HCT116 (cell line): ENCODE data around the gene IFI35. TPM values are rescaled to one million over a fixed set of nuclear protein-coding genes. Genes with fewer than 3 reads are reported as not detected.

Source experiments
- ATAC-seq: fragments of 200-7000 bp; cut with Tn5 transposase; 2 replicates; pipeline ENCODE4 v1.9.1; 2020; ENCODE audit warnings: mild to moderate bottlenecking, moderate library complexity
- BruUV-seq: library from RNA; stranded (reverse); fragments of 400-500 nt; replicated peaks from 2 replicates; lab custom pipeline; 2021; lab: Mats Ljungman, UMichigan
- CTCF ChIA-PET: fragments of 300-600 bp; sonication (Branson Sonifier 250); formaldehyde crosslinking; loops from one replicate; lab custom pipeline; 2021; ENCODE audit warnings: antibody characterized with exemption; lab: Charles Lee
- POLR2A ChIA-PET: fragments of 300-600, 350-600 bp; sonication (Branson Sonifier 250); formaldehyde crosslinking; loops from one replicate; lab custom pipeline; 2021; ENCODE audit warnings: antibody characterized with exemption; lab: Charles Lee
- RAD21 ChIA-PET, 2 experiments: fragments of 300-600 bp; sonication (Branson Sonifier 250); formaldehyde crosslinking; loops; one replicate each; lab custom pipeline; 2023; ENCODE audit warnings: low total read pairs in 2 of 2; ENCODE audit not compliant: uncharacterized antibody in 2 of 2, unreplicated experiment in 2 of 2, low non-redundant PET in 1 of 2; lab: Charles Lee
- DNase-seq: peaks from one replicate; pipeline ENCODE4 v3.0.0-alpha.2; 2010; ENCODE audit warnings: low read depth, low spot score
- H2AFZ ChIP-seq: fragments of 200-600 bp; shearing (Covaris generic), sonication (generic); 2 replicates; pipeline ENCODE4 v1.6.1; 2017; ENCODE audit warnings: low read depth, mixed run types, mixed read lengths, antibody characterized with exemption, low read length; ENCODE audit not compliant: poor library complexity, severe bottlenecking
- H3K27ac ChIP-seq: 2 replicates; pipeline ENCODE4 v1.5.1; 2012; ENCODE audit warnings: low read depth, low read length
- H3K27me3 ChIP-seq: fragments of 200-600 bp; sonication (generic); 2 replicates; pipeline ENCODE4 v1.6.1; 2016; ENCODE audit warnings: mixed run types, low read length, mixed read lengths; ENCODE audit not compliant: insufficient read depth
- H3K36me3 ChIP-seq, 2 experiments: fragments of 200-500 bp in 1 of 2; fragments of 200-600 bp in 1 of 2; sonication (Bioruptor generic) in 1 of 2; sonication (generic) in 1 of 2; 2 replicates each; pipeline versions ENCODE4 v1.5.1 to v1.6.1; 2014 to 2016; ENCODE audit warnings: low read length in 2 of 2, inconsistent platforms in 1 of 2, mixed read lengths in 1 of 2, mixed run types in 1 of 2; ENCODE audit not compliant: insufficient read depth in 2 of 2, control insufficient read depth in 1 of 2
- H3K4me1 ChIP-seq, 2 experiments: fragments of 200-600 bp in 1 of 2; sonication (generic) in 1 of 2; 2 replicates each; pipeline versions ENCODE4 v1.5.1 to v1.6.1; 2012 to 2017; ENCODE audit warnings: low read length in 2 of 2, inconsistent platforms in 1 of 2, mild to moderate bottlenecking in 1 of 2, mixed read lengths in 1 of 2, mixed run types in 1 of 2, moderate library complexity in 1 of 2; ENCODE audit not compliant: insufficient read depth in 2 of 2, control insufficient read depth in 1 of 2
- H3K4me2 ChIP-seq: fragments of 200-600 bp; sonication (generic); 2 replicates; pipeline ENCODE4 v1.6.1; 2017; ENCODE audit warnings: mixed run types, low read length, mixed read lengths
- H3K4me3 ChIP-seq, 2 experiments: fragments of 200-600 bp in 1 of 2; sonication (generic) in 1 of 2; replicated peaks in 1 of 2; 2 replicates each; pipeline ENCODE4 v1.5.1; 2011 to 2016; ENCODE audit warnings: low read length in 2 of 2, control low read depth in 1 of 2, low read depth in 1 of 2, mild to moderate bottlenecking in 1 of 2, mixed read lengths in 1 of 2, mixed run types in 1 of 2
- H3K79me2 ChIP-seq: fragments of 200-600 bp; sonication (generic); 2 replicates; pipeline ENCODE4 v1.6.1; 2017; ENCODE audit warnings: mild to moderate bottlenecking, mixed run types, low read length, moderate library complexity, mixed read lengths; ENCODE audit not compliant: insufficient read depth
- H3K9ac ChIP-seq: fragments of 200-600 bp; sonication (generic); 2 replicates; pipeline ENCODE4 v1.6.1; 2016; ENCODE audit warnings: low read length, mixed read lengths
- H3K9me2 ChIP-seq: fragments of 200-600 bp; sonication (generic), shearing (Covaris generic); 2 replicates; pipeline ENCODE4 v1.6.1; 2017; ENCODE audit warnings: mixed run types, mild to moderate bottlenecking, moderate library complexity; ENCODE audit not compliant: insufficient read depth
- H3K9me3 ChIP-seq, 2 experiments: fragments of 200-500 bp in 1 of 2; fragments of 200-600 bp in 1 of 2; sonication (Bioruptor generic) in 1 of 2; sonication (generic) in 1 of 2; 2 replicates each; pipeline ENCODE4 v1.6.1; 2014 to 2017; ENCODE audit warnings: low read length in 2 of 2, mixed read lengths in 2 of 2, inconsistent platforms in 1 of 2, low read depth in 1 of 2, mild to moderate bottlenecking in 1 of 2, mixed run types in 1 of 2, moderate library complexity in 1 of 2; ENCODE audit not compliant: control insufficient read depth in 1 of 2, insufficient read depth in 1 of 2
- H4K20me1 ChIP-seq: fragments of 200-600 bp; sonication (generic), shearing (Covaris generic); 2 replicates; pipeline ENCODE4 v1.6.1; 2017; ENCODE audit warnings: mixed run types, mild to moderate bottlenecking, moderate library complexity; ENCODE audit not compliant: insufficient read depth
- ATF3 ChIP-seq: IDR thresholded peaks from 2 replicates; pipeline ENCODE4 v1.6.1; 2012
- CBX3 ChIP-seq: IDR thresholded peaks from 2 replicates; pipeline ENCODE4 v1.6.1; 2012; ENCODE audit warnings: low read depth
- CEBPB ChIP-seq: IDR thresholded peaks from 2 replicates; pipeline ENCODE4 v1.6.1; 2012; ENCODE audit warnings: low read depth
- EGR1 ChIP-seq: IDR thresholded peaks from 2 replicates; pipeline ENCODE4 v1.6.1; 2012; ENCODE audit warnings: low read depth
- ELF1 ChIP-seq: IDR thresholded peaks from 2 replicates; pipeline ENCODE4 v1.6.1; 2012; ENCODE audit warnings: low read depth, borderline replicate concordance
- FOSL1 ChIP-seq: IDR thresholded peaks from 2 replicates; pipeline ENCODE4 v1.6.1; 2012; ENCODE audit warnings: low read depth
- JUND ChIP-seq: IDR thresholded peaks from 2 replicates; pipeline ENCODE4 v1.6.1; 2012
- MAX ChIP-seq: IDR thresholded peaks from 2 replicates; pipeline ENCODE4 v1.6.1; 2012
- POLR2A ChIP-seq: IDR thresholded peaks from 2 replicates; pipeline ENCODE4 v1.7.0; 2011; ENCODE audit warnings: borderline replicate concordance; ENCODE audit not compliant: insufficient read depth, insufficient read length; ENCODE audit errors: extremely low read depth
- POLR2AphosphoS5 ChIP-seq: IDR thresholded peaks from 2 replicates; pipeline ENCODE4 v1.6.1; 2011; ENCODE audit warnings: mild to moderate bottlenecking, low read depth, low read length, moderate library complexity
- RAD21 ChIP-seq: IDR thresholded peaks from 2 replicates; pipeline ENCODE4 v1.6.1; 2012; ENCODE audit warnings: low read depth, mild to moderate bottlenecking
- REST ChIP-seq: IDR thresholded peaks from 2 replicates; pipeline ENCODE4 v1.6.1; 2012; ENCODE audit warnings: low read depth
- SIN3A ChIP-seq: IDR thresholded peaks from 2 replicates; pipeline ENCODE4 v1.6.1; 2012; ENCODE audit warnings: low read depth
- SP1 ChIP-seq: IDR thresholded peaks from 2 replicates; pipeline ENCODE4 v1.6.1; 2012; ENCODE audit warnings: low read depth
- SRF ChIP-seq: IDR thresholded peaks from 2 replicates; pipeline ENCODE4 v1.6.1; 2012; ENCODE audit warnings: low read depth
- YY1 ChIP-seq: IDR thresholded peaks from 2 replicates; pipeline ENCODE4 v1.6.1; 2011; ENCODE audit warnings: low read length, low read depth, moderate library complexity, mild to moderate bottlenecking; ENCODE audit not compliant: insufficient replicate concordance; ENCODE audit errors: extremely low read depth
- ZFX ChIP-seq: fragments of 450-650 bp; IDR thresholded peaks from 2 replicates; pipeline ENCODE4 v1.6.1; 2017
- ZNF274 ChIP-seq: fragments of 200-500 bp; sonication (Bioruptor generic); IDR thresholded peaks from 2 replicates; pipeline ENCODE4 v1.6.1; 2014; ENCODE audit warnings: mild to moderate bottlenecking, low read depth, low read length, inconsistent platforms
- intact Hi-C: fragments of 100-400 bp; cut with micrococcal nuclease; formaldehyde crosslinking; loops from 2 replicates; pipeline ENCODE4 v1.10.0; 2022
- total RNA-seq: library from RNA; stranded (reverse); gene quantifications from one replicate; pipeline ENCODE4 v1.2.1, GENCODE V29; 2021; ENCODE audit not compliant: unreplicated experiment
- TF ChIP-seq, protein P1 (sequence below), 3 experiments: fragments of 200-600 bp in 1 of 3; sonication (generic) in 1 of 3; IDR thresholded peaks in 2 of 3; conservative IDR thresholded peaks in 1 of 3; 2 replicates each; pipeline ENCODE4 v1.5.1; 2012 to 2017; ENCODE audit warnings: low read depth in 2 of 3, low read length in 2 of 3, antibody characterized with exemption in 1 of 3, borderline replicate concordance in 1 of 3, control low read depth in 1 of 3, mild to moderate bottlenecking in 1 of 3, mixed read lengths in 1 of 3, mixed run types in 1 of 3, moderate library complexity in 1 of 3; ENCODE audit not compliant: insufficient read depth in 1 of 3

The IFI35 gene
- total RNA-seq, 1 experiment from 2014 or later = 14.8 TPM

DNA sequence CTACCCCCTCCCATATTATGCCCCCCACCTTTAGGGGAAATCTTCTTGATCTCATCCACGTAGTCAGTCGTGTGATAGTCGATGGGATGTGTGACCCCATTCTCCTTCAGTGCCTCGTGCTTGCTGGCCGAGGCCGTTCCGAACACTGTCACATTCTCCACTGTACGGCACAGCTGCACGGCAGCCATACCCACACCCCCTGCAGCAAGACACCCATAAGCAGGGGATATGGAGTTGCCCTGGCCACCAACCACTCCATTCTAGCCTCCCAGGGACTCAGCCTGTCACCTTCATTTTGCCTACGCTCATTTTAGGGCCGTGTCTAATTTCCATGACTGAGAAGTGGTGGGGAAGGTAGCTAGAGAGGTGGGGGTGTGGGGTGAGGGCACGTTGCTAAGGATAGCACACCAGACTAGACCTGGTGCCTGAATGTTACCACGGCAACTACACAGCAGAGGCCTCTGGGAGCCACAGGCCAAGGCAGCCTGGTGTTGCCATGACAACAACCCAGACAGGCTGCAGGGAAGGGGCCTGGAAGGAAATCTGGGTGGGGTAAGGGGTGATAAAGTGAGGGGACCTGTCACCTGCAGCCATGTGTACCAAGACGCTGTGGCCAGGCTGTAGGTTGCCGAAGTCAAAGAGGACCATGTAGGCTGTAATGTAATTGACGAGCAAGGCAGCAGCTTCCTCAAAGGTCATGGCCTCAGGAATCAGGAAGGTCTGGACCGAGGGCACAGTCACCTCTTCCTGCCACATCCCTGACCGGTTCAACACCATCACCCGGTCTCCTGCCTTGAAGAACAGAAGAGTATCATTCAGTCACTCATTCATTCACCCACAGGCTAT, 11.6 kb downstream of the IFI35 start (continued):
- no peak for TF ChIP-seq SP1
- no peak for TF ChIP-seq ATF3
- no peak for TF ChIP-seq MAX
- TF ChIP-seq ZNF274 = no peak
- TF ChIP-seq YY1 = no peak
- no peak for TF ChIP-seq ELF1
- TF ChIP-seq ZFX = no peak
- TF ChIP-seq CEBPB = no peak

DNA sequence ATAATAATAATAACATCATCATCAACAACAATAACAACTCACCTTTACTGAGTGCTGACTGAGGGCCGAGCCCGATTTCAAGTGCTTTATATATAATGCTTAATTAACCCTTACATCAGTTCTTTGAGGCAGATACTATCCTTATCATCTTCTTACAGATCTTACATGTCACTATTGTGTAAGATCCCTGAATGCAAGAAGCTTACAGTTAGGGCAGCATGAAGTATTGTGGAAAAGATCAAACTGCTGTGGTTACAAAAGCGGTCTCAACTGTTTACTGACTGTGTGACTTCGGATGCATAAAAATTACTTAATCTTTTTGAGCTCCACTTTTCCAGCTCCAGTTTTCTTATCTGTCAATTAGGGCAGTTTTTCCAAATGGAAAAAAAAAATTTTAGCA, 12.3 kb downstream of the IFI35 start:
- BruUV-seq = no TSS peak
- ChIA-PET RAD21 (no interaction called here), POLR2A (interaction anchor here (1.4 kb wide), 1 partner anchor 12 kb away, joined by 3 read pairs; no protein-coding TSS in a partner anchor), CTCF (no interaction called here)
- no peaks in the 10 kb centered on the region for H4K20me1 ChIP-seq
- H3K27ac ChIP-seq = no peak overlapping the region
- H3K4me3 ChIP-seq = no peak overlapping the region
- H3K27me3 ChIP-seq = no peaks in the 10 kb centered on the region
- no peak for DNase-seq
- no peaks in the 10 kb centered on the region for H3K9me2 ChIP-seq
- ATAC-seq = no peak
- peaks cover 7 to 32% of the 10 kb centered on the region in 2 experiments; a peak in 3 of 4 replicates for H3K4me1 ChIP-seq
- H3K79me2 ChIP-seq = peaks cover 8% of the 10 kb centered on the region; the same call in 1 of the 2 replicates
- H3K9me3 ChIP-seq = no peaks in the 10 kb centered on the region
- intact Hi-C loops = no loop called here
- H3K9ac ChIP-seq = no peak overlapping the region
- H3K4me2 ChIP-seq = no peak overlapping the region
- H2AFZ ChIP-seq = no peak overlapping the region
- peaks cover 0 to 9% of the 10 kb centered on the region in 2 experiments; a peak in 3 of 4 replicates for H3K36me3 ChIP-seq
- TF ChIP-seq SRF (no peak), ATF3 (no peak), POLR2A (no peak), ZNF274 (no peak), EGR1 (no peak), CEBPB (no peak), SP1 (no peak), ZFX (no peak), POLR2AphosphoS5 (no peak), REST (no peak), RAD21 (no peak), JUND (no peak), FOSL1 (no peak), CBX3 (no peak), MAX (no peak), SIN3A (no peak), ELF1 (no peak)
- TF ChIP-seq, protein P1, sequence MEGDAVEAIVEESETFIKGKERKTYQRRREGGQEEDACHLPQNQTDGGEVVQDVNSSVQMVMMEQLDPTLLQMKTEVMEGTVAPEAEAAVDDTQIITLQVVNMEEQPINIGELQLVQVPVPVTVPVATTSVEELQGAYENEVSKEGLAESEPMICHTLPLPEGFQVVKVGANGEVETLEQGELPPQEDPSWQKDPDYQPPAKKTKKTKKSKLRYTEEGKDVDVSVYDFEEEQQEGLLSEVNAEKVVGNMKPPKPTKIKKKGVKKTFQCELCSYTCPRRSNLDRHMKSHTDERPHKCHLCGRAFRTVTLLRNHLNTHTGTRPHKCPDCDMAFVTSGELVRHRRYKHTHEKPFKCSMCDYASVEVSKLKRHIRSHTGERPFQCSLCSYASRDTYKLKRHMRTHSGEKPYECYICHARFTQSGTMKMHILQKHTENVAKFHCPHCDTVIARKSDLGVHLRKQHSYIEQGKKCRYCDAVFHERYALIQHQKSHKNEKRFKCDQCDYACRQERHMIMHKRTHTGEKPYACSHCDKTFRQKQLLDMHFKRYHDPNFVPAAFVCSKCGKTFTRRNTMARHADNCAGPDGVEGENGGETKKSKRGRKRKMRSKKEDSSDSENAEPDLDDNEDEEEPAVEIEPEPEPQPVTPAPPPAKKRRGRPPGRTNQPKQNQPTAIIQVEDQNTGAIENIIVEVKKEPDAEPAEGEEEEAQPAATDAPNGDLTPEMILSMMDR (IDR thresholded peaks at IDR 0.05 in 2 of 3, conservative IDR thresholded peaks at IDR 0.05 in 1 of 3; ENCODE audit: borderline replicate concordance in 1 of 3, insufficient read depth in 1 of 3, low read depth in 2 of 3, low read length in 2 of 3) = no peak
